Neuron (in vitro differentiated cells): ENCODE results near the gene SH3BP1.

Experiments used
- H2AFZ ChIP-seq: one replicate; pipeline ENCODE4 v1.6.1; 2013; ENCODE audit warnings: low read depth, mild to moderate bottlenecking, inconsistent platforms, low read length, moderate library complexity
- H3K27me3 ChIP-seq: one replicate; pipeline ENCODE4 v1.6.1; 2013; ENCODE audit warnings: low read length; ENCODE audit not compliant: insufficient read depth
- H3K36me3 ChIP-seq: one replicate; pipeline ENCODE4 v1.6.1; 2013; ENCODE audit warnings: low read length; ENCODE audit not compliant: insufficient read depth
- H3K4me1 ChIP-seq: one replicate; pipeline ENCODE4 v1.6.1; 2013; ENCODE audit warnings: low read length; ENCODE audit not compliant: insufficient read depth
- H3K4me3 ChIP-seq: 2 replicates; pipeline ENCODE4 v1.5.1; 2013; ENCODE audit warnings: mild to moderate bottlenecking, low read length, moderate library complexity
- H3K9me3 ChIP-seq: one replicate; pipeline ENCODE4 v1.6.1; 2013; ENCODE audit warnings: low read length

The SH3BP1 gene

DNA sequence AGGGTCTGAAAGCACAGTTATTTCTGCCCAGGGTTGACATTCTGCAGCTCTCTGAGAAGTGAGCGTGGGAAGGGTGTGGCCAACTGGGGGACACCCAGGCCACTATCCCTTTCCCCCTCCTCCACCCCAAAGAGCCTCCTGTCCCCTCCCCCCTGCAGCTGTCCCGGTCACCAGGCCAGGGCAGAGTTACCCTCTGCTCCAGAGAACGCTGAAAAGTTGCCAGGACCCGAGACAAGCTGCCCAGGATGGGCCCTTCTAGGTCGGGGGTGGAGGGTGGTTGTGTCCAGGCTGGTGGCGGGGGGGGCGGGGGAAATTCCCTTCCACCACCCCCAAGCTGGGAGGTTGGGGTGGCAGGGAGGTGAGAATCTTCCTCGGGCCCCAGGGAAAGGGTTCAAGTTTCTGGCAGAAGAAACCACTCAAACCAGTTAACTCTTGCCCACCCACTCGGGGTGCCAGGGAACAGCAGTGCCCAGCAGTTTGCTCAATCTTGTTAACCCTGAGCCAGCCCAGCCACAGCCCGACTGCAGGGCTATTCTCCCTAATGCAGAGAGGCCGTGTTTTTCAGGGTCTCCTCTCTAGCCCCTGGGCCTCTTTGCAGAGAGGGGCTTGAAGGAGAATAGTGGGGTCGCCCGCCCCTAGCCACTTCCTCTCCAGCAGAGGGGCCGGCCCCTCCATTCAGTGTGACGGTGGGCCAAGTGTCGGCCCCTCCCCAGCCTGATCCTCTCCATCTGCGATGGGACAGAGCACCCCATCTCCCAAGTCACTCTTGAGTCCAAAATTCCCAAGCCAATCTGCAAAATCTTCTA lies 36.7 kb downstream of the SH3BP1 start:
- H3K27me3 ChIP-seq, result no peaks in the 10 kb centered on the region
- H3K4me3 ChIP-seq, result peak overlapping the region; percentile 54
- no peaks in the 10 kb centered on the region for H3K36me3 ChIP-seq
- H3K9me3 ChIP-seq, result no peaks in the 10 kb centered on the region
- H3K4me1 ChIP-seq, result peaks cover 15% of the 10 kb centered on the region
- H2AFZ ChIP-seq, result peak overlapping the region; percentile 84

DNA sequence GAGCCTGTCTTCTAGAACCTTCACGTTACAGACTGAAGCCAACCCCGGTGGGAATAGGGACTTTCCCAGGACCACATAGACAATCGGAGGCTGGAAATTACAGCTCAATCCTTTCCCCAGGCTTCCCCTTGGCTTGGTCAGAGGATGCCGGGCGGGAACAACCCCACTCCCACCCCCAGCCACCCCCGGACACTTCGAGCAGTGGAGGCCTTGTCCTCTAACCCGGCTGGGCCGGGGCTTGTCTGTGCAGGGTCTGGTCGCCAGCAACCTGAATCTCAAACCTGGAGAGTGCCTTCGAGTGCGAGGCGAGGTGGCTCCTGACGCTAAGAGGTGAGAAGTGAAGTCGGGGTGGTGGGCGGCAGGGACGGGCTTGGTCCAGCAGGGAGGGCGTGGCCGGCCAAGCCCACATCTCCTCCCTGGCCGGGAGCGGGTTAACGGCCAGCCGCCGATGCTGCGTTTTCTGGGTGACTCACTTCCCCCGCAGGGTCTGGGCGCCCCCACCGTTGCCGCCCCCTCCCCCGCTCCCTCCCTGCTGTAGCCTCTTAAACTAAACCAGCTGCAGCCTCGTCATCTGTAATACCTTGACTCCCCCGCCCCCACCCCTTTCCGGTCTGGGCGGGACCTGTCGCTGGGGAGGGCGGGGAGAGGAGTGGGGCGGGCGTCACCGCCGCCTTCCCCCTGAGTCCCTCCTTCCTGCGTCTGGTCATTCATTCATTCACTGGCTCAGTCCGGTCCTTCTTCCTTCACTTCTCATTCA lies 37.4 kb downstream of the SH3BP1 start:
- H3K27me3 ChIP-seq, result no peaks in the 10 kb centered on the region
- H3K36me3 ChIP-seq, result no peaks in the 10 kb centered on the region
- H3K9me3 ChIP-seq, result no peaks in the 10 kb centered on the region
- H3K4me1 ChIP-seq, result peaks cover 15% of the 10 kb centered on the region
- peak overlapping the region; percentile 54 for H3K4me3 ChIP-seq
- peak overlapping the region; percentile 84 for H2AFZ ChIP-seq

DNA sequence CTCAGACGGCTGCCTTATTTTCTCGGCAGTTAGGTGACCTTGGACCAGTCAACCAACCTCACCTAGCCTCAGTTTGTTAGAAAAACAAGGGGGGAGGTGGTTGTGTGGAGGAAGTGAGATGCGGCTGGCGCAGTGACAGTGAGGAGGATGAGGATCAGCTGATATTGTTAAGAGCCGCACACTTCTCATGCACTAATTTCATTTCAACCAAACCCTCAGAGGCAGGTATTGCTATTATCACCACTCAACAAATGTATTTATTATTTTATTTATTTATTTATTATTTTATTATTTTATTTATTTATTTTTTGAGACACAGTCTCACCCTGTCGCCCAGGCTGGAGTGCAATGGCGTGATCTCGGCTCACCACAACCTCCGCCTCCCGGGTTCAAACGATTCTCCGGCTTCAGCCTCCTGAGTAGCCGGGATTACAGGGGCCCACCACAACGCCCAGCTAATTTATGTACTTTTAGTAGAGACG lies 38.1 kb downstream of the SH3BP1 start:
- H3K36me3 ChIP-seq, result no peaks in the 10 kb centered on the region
- peaks cover 15% of the 10 kb centered on the region for H3K4me1 ChIP-seq
- H3K27me3 ChIP-seq, result no peaks in the 10 kb centered on the region
- peak overlapping the region; percentile 54 for H3K4me3 ChIP-seq
- no peaks in the 10 kb centered on the region for H3K9me3 ChIP-seq
- H2AFZ ChIP-seq, result peak overlapping the region; percentile 84

DNA sequence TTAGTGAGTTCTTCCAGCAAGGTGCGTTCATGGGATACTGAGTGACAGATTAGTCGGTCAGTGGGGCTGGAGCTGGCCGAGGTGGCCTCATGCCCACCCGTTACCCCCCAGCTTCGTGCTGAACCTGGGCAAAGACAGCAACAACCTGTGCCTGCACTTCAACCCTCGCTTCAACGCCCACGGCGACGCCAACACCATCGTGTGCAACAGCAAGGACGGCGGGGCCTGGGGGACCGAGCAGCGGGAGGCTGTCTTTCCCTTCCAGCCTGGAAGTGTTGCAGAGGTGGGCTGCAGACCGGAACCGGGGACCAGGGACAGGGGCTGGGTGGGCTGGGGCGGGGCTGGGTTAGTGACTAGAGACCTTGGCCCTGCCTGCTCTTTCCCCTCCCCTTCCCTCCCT lies 38.9 kb downstream of the SH3BP1 start:
- Histone ChIP-seq H3K4me3 (no peak overlapping the region), H3K36me3 (no peaks in the 10 kb centered on the region), H3K9me3 (no peaks in the 10 kb centered on the region)

GRCh38 chr22:37679670-37680069 lies 40.2 kb downstream of the SH3BP1 start:
- Histone ChIP-seq H3K27me3 (no peaks in the 10 kb centered on the region), H2AFZ (no peak overlapping the region), H3K4me3 (no peak overlapping the region), H3K36me3 (no peaks in the 10 kb centered on the region), H3K9me3 (no peaks in the 10 kb centered on the region), H3K4me1 (peaks cover 15% of the 10 kb centered on the region)

More for the DNA sequence above, 38.9 kb downstream of the SH3BP1 start:
- Histone ChIP-seq H3K4me1 (peaks cover 15% of the 10 kb centered on the region), H3K27me3 (no peaks in the 10 kb centered on the region), H2AFZ (no peak overlapping the region)

- Histone ChIP-seq H3K4me1 (peaks cover 13% of the 10 kb centered on the region), H3K9me3 (no peaks in the 10 kb centered on the region), H3K4me3 (no peak overlapping the region), H2AFZ (no peak overlapping the region), H3K27me3 (no peaks in the 10 kb centered on the region), H3K36me3 (no peaks in the 10 kb centered on the region)
Measured at GRCh38 chr22:37680191-37680851, 40.9 kb downstream of the SH3BP1 start.

DNA sequence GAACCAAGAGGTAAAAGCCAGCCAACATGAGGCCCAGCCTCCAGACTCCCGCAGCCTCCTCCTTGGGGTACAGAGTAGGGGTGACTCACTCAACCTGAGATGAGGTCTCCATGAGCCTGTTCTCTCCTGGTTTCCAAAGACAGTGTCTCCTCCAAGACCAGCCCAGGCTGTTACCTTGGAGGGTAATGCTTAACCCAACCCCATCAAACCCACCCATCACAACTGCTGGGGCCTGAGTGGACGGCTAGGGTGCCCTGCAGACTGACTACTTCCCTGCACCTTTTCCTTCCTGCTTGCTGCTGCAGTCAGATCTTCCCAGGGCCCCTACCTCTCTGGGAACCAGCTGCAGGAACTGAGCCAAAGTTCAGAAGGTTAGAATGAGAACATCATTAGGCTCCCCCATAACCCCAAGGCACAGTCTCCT lies 41.5 kb downstream of the SH3BP1 start:
- H3K4me1 ChIP-seq, result peaks cover 13% of the 10 kb centered on the region
- no peaks in the 10 kb centered on the region for H3K9me3 ChIP-seq

DNA sequence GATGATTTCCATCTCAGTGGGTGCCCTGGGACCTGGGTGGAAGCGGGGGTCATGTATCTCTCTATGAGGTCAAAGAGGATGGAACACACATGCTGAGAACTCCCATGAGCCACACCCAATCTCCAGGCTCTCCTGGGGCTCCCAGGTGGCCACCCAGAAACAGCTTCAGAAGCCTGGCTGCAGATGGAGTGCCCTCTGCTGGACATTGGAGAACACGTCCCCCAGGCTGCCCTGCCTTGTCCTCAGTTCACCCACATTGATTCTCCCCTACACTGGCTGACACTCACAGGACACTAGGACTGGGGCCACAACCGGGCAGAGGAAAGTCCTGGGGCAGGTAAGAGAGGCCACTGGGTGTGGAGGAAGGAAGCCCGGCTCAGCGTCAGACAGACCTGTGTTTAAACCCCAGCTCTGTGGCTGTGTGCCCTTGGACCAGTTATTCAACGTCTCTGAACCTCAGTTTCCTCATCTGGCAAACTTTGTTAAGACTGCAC lies 42.1 kb downstream of the SH3BP1 start:
- Histone ChIP-seq H3K4me3 (no peak overlapping the region), H3K9me3 (no peaks in the 10 kb centered on the region), H3K36me3 (no peaks in the 10 kb centered on the region), H3K4me1 (peaks cover 7% of the 10 kb centered on the region), H3K27me3 (no peaks in the 10 kb centered on the region), H2AFZ (no peak overlapping the region)

More for the DNA sequence above, 41.5 kb downstream of the SH3BP1 start:
- H3K27me3 ChIP-seq, result no peaks in the 10 kb centered on the region
- H2AFZ ChIP-seq, result no peak overlapping the region
- H3K4me3 ChIP-seq, result no peak overlapping the region
- no peaks in the 10 kb centered on the region for H3K36me3 ChIP-seq

DNA sequence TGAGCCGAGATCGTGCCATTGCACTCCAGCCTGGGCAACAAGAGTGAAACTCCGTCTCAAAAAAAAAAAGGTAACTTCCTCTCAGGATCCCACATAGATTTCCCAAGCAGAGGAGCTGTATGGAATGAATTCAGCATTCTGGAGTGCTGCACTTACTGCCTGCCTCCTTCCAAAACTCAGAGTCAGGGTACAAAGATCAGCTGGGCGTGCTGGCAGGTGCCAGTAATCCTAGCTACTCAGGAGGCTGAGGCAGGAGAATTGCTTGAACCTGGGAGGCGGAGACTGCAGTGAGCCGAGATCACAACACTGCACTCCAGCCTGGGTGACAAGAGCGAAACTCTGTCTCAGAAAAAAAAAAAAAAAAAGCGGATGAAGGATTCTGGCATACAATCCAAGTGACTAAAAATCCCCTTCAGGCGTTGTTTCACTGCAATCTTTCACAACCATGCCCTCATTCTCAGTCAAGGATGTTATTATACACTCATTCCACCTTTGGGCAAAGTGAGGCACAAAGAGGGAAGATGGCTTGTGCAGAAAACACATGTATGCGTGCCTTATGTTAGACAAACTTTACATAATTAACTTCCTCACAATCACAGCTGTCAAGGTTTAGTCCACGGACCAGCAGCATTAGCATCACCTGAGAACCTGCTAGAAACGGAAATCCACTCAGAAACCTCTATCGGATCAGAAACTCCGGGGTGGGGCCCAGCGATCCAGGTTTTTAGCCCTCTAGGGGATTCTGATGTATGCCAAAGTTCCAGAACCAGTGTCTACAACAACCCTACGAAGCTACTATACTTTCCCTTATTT lies 45.5 kb downstream of the SH3BP1 start:
- peaks cover 3% of the 10 kb centered on the region for H3K4me1 ChIP-seq
- no peak overlapping the region for H2AFZ ChIP-seq
- no peak overlapping the region for H3K4me3 ChIP-seq
- no peaks in the 10 kb centered on the region for H3K27me3 ChIP-seq
- H3K9me3 ChIP-seq, result no peaks in the 10 kb centered on the region
- peaks cover 9% of the 10 kb centered on the region for H3K36me3 ChIP-seq

GRCh38 chr22:37686002-37686982 lies 46.8 kb downstream of the SH3BP1 start, which contains the start of gene NOL12:
NOL12 (plus strand) TSS chr22:37686343; CDS start chr22:37686393, 50 bp downstream.
- Histone ChIP-seq H3K27me3 (no peaks in the 10 kb centered on the region), H3K4me3 (peak within 1 kb of the TSS; percentile 80), H3K36me3 (peaks cover 14% of the 10 kb centered on the region), H2AFZ (peak within 1 kb of the TSS; percentile 78), H3K9me3 (no peaks in the 10 kb centered on the region), H3K4me1 (peaks cover 3% of the 10 kb centered on the region)

GRCh38 chr22:37690407-37690806 lies 50.9 kb downstream of the SH3BP1 start:
- Histone ChIP-seq H3K4me3 (no peak overlapping the region), H3K27me3 (no peaks in the 10 kb centered on the region), H3K9me3 (no peaks in the 10 kb centered on the region), H3K4me1 (peaks cover 5% of the 10 kb centered on the region), H3K36me3 (peaks cover 24% of the 10 kb centered on the region), H2AFZ (no peak overlapping the region)
